CMK (cell line): ENCODE measurements around the gene CLMN.

Experiments used
- DNase-seq: peaks from one replicate; pipeline ENCODE4 v3.0.0-alpha.2; 2010; ENCODE audit warnings: low read depth

Gene CLMN

GRCh38 chr14:95260537-95261361 lies 59.0 kb downstream of the CLMN start:
- DNase-seq: no peak

GRCh38 chr14:95258754-95259593 lies 60.7 kb downstream of the CLMN start:
- DNase-seq: no peak

GRCh38 chr14:95258156-95258555 lies 61.6 kb downstream of the CLMN start:
- no peak for DNase-seq

- DNase-seq: no peak
Observed at GRCh38 chr14:95257521-95257920, 62.2 kb downstream of the CLMN start.

- no peak for DNase-seq
Observed at GRCh38 chr14:95256776-95257060, 63.0 kb downstream of the CLMN start.

- no peak for DNase-seq
Observed at GRCh38 chr14:95256002-95256775, 63.5 kb downstream of the CLMN start.

GRCh38 chr14:95255487-95255886 lies 64.2 kb downstream of the CLMN start:
- DNase-seq: peak; percentile 4

GRCh38 chr14:95255013-95255412 lies 64.7 kb downstream of the CLMN start:
- no peak for DNase-seq

- DNase-seq: no peak
Observed at GRCh38 chr14:95254288-95254687, 65.4 kb downstream of the CLMN start.

GRCh38 chr14:95253039-95253630 lies 66.6 kb downstream of the CLMN start:
- no peak for DNase-seq

GRCh38 chr14:95252219-95252618 lies 67.5 kb downstream of the CLMN start:
- no peak for DNase-seq

GRCh38 chr14:95250936-95251335 lies 68.8 kb downstream of the CLMN start:
- DNase-seq: no peak

- no peak for DNase-seq
Observed at GRCh38 chr14:95250140-95250769, 69.5 kb downstream of the CLMN start.

GRCh38 chr14:95248432-95248831 lies 71.3 kb downstream of the CLMN start:
- DNase-seq: no peak

GRCh38 chr14:95246870-95247269 lies 72.8 kb downstream of the CLMN start:
- DNase-seq: no peak

- DNase-seq: no peak
Observed at GRCh38 chr14:95245334-95245733, 74.4 kb downstream of the CLMN start.

GRCh38 chr14:95244587-95244986 lies 75.1 kb downstream of the CLMN start:
- no peak for DNase-seq

GRCh38 chr14:95242870-95243269 lies 76.8 kb downstream of the CLMN start:
- DNase-seq: no peak

GRCh38 chr14:95240859-95241813 lies 78.6 kb downstream of the CLMN start:
- no peak for DNase-seq

GRCh38 chr14:95238487-95239298 lies 81.0 kb downstream of the CLMN start:
- no peak for DNase-seq
